SH-SY5Y (cell line): ENCODE results near the gene LCE5A.

Source experiments
- GATA2 ChIP-seq: IDR thresholded peaks from 2 replicates; pipeline ENCODE4 v1.6.1; 2011; ENCODE audit warnings: mild to moderate bottlenecking, low read depth, low read length
- GATA3 ChIP-seq: IDR thresholded peaks from 2 replicates; pipeline ENCODE4 v1.6.1; 2011; ENCODE audit warnings: low read depth, mild to moderate bottlenecking, low read length, moderate library complexity

DNA sequence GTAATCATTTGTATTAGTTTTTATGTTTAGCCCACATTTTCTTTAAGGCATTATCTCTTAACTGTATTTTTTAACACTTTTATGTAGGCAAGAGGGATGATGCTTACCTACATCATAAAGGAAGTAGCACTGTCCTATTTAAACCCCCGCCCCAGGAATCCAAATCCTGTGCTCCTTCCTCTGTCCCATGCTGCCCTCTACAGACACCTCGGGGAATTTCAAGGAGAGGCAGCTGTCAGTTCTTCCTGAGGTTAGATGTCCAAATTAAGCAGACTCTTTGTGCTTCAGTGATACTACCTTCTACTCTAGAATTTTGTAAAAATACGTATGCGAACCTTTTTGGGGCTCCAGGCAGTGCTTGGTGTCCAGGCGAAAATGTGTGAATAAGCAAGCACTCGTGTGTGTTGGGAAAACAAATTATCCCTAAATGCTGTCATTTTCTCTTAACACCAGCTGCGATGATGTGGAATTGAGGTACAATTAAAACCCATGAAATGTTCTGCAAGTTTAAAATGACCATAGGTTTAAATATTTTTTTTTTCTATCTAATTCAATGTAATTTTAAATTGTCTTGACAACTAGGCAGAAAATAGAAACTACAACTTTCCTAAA, 22.8 kb downstream of the LCE5A start:
- TF ChIP-seq GATA2 (no peak), GATA3 (no peak)
